H1 (cell line): Measurements from ENCODE around the gene ICAM5. TPM values are rescaled to one million over a fixed set of nuclear protein-coding genes. Genes with fewer than 3 reads are reported as not detected.

Experiments used
- CBX5 ChIP-seq: fragments of 300-800, 300-1000 bp; sonication (generic); IDR thresholded peaks from 2 replicates; pipeline ENCODE4 v1.7.1; 2016; ENCODE audit warnings: antibody characterized with exemption, low read length, low read depth
- CHD1 ChIP-seq: IDR thresholded peaks from 2 replicates; pipeline ENCODE4 v1.6.1; 2012; ENCODE audit warnings: low read depth, low read length, improper control_type of control experiment
- CHD7 ChIP-seq: fragments of 300-600 bp; sonication (generic); IDR thresholded peaks from 2 replicates; pipeline ENCODE4 v1.7.1; 2012; ENCODE audit warnings: low read length, moderate library complexity, mild to moderate bottlenecking, inconsistent platforms; ENCODE audit not compliant: insufficient replicate concordance
- KDM4A ChIP-seq: IDR thresholded peaks from one replicate; pipeline ENCODE4 v1.7.1; 2012; ENCODE audit warnings: low read depth, mild to moderate bottlenecking, moderate library complexity, low read length, inconsistent platforms; ENCODE audit not compliant: severe bottlenecking
- RNF2 ChIP-seq: fragments of 200-900, 300-1000 bp; sonication (generic); IDR thresholded peaks from 2 replicates; pipeline ENCODE4 v1.7.1; 2016; ENCODE audit warnings: borderline replicate concordance, low read depth, mild to moderate bottlenecking, antibody characterized with exemption, low read length; ENCODE audit not compliant: poor library complexity, severe bottlenecking; ENCODE audit errors: missing control alignments
- SP1 ChIP-seq: IDR thresholded peaks from 2 replicates; pipeline ENCODE4 v1.6.1; 2011; ENCODE audit warnings: low read depth, low read length
- SP2 ChIP-seq: IDR thresholded peaks from 2 replicates; pipeline ENCODE4 v1.6.1; 2012; ENCODE audit warnings: mild to moderate bottlenecking, low read length, inconsistent platforms
- SP4 ChIP-seq: IDR thresholded peaks from 2 replicates; pipeline ENCODE4 v1.6.1; 2012; ENCODE audit warnings: low read length, inconsistent platforms
- TEAD4 ChIP-seq: IDR thresholded peaks from 2 replicates; pipeline ENCODE4 v1.6.1; 2012; ENCODE audit warnings: low read depth, low read length, inconsistent platforms, mixed read lengths
- polyA plus RNA-seq, 7 experiments: library from polyadenylated mRNA; depleted of rRNA in 3 of 7; stranded (reverse) in 5 of 7; unstranded in 2 of 7; fragments of >200 nt in 5 of 7; fragments of 200-250 nt in 2 of 7; gene quantifications; 1 replicate in 5 of 7; 2 replicates in 1 of 7; 4 replicates in 1 of 7; pipeline versions ENCODE4 v1.2.1 to v1.2.3, GENCODE V29; 2011 to 2013; ENCODE audit warnings: missing spikeins in 2 of 7, mixed read lengths in 2 of 7
- total RNA-seq: library from RNA; stranded (reverse); fragmentation: NEBNext Ultra II Directional; extraction: Animal tissue kit (Norgen Biotek cat#: 25700); gene quantifications from 2 replicates; pipeline ENCODE4 v1.2.1, GENCODE V29; 2021

The ICAM5 gene
- total and polyA plus RNA-seq, 2 of the 8 experiments (the other 6 are each of a cell fraction or from before 2014, with no cell fraction given) = 3.9 to 4.8 TPM

- TF ChIP-seq TEAD4 = no peak
- no peak for TF ChIP-seq CHD7
- no peak for TF ChIP-seq CBX5
- TF ChIP-seq SP2 = no peak
- no peak for TF ChIP-seq KDM4A
- TF ChIP-seq SP1 = no peak
- no peak for TF ChIP-seq SP4
- TF ChIP-seq RNF2 = no peak
- no peak for TF ChIP-seq CHD1
These were observed 23.0 kb upstream of the ICAM5 start (continued) for GRCh38 chr19:10266706-10267105.
